IPS DF 4.7 (cell line): ENCODE measurements around the gene GAPDHS.

Experiments
- DNase-seq: peaks from one replicate; pipeline ENCODE4 v3.0.0-alpha.2; 2013; ENCODE audit warnings: low spot score; ENCODE audit errors: extremely low read depth

Gene GAPDHS

DNA sequence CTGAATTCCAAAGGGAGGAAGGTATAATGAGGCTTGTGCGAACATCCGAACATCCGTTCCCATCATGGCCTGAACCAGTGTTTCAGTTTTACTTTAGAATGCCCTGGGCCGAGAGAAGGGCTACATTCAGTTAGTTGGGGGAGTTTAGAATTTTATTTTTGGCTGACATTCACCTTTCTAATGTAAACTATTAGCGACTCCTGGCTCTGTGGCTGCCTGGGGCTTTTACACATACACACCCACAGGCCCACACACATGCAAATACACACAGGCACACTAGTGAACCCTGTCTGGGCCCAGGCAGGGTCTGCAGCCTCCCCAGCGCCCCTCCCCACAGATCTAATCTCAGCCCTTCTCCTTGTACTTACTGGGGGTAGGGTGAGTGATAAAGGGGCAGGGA is 6.1 kb downstream of the GAPDHS start:
- no peak for DNase-seq

DNA sequence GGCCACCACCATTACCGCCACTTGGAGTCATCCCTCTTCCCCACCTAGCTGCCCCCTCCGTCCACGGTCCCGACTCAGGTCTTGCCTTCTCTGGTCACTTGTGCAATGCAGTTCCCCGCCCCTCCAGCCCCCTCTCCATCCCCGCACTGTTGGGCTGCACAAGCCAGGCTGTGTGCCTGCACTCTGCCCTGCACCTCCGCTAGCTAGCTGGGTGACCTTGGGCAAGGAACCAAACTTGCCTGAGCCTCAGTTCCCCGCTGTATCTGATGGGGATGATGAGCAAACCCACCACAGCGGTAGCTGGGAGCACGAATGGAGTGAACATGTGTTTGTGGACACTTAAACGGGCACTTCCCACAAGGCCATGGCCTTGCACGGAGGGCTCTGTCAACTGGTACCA is 6.6 kb downstream of the GAPDHS start:
- no peak for DNase-seq

DNA sequence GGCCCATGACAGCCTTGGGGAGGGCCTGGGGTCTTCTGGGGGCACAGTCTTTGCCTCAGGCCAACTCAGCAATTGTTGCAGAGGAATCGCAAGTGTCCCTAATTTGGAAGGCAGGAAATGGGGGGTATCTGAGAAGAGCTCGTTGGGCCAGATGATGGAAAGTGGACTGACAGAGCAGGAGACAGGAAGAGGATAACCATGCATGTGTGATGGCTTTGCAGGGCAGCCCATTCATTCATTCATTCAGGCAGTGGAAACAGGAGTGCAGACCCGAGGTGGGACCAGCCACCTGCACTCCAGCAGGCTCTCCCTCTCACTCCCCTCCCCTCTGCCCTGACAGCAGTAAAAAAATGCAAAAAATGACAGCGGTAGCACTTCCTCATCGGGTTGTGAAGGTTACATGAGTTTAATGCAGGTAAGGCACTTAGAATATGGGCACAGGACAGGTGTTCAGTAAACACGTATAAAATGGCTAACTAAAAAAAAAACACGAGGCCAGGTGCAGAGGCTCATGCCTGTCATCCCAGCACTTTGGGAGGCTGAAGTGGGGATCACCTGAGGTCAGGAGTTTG is 7.2 kb downstream of the GAPDHS start:
- DNase-seq = no peak

DNA sequence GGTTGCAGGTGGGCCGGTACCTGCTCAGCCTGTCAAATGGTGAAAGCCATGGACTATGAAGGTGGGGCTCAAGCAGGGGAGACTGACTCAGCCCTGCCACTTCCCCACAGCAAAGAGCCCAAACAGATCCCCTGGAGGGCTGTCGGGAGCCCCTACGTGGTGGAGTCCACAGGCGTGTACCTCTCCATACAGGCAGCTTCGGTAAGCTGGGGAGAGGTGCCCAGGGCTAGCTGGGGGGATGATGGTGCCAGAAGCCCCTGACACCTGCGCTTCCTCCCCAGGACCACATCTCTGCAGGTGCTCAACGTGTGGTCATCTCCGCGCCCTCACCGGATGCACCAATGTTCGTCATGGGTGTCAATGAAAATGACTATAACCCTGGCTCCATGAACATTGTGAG is 9.0 kb downstream of the GAPDHS start:
- no peak for DNase-seq

DNA sequence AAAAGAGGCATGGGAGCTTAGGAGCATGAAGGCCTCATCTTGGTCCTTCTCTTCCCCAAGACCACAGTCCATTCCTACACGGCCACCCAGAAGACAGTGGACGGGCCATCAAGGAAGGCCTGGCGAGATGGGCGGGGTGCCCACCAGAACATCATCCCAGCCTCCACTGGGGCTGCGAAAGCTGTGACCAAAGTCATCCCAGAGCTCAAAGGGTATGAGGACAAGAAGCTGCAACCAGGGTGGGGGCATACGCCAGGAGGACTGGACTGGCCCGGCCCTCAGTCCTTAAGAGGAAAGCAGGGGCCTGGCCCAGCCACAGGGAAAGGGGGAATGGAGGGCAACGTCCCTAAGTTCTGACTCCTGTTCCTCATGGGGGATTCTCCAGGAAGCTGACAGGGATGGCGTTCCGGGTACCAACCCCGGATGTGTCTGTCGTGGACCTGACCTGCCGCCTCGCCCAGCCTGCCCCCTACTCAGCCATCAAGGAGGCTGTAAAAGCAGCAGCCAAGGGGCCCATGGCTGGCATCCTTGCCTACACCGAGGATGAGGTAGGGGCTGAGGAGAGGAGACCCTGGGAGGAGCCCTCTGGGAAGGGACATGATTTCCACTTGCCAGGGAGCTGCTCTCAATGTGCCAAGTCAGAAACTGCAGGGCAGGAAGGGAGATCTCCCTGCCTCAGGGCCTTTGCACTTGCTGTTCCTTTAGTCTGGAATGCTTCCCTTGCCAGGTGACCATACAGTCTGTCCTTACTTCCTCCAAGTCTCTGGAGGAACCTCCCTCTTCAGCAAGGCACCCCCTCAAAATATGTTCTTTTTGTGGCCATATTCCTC is 10.2 kb downstream of the GAPDHS start:
- no peak for DNase-seq

DNA sequence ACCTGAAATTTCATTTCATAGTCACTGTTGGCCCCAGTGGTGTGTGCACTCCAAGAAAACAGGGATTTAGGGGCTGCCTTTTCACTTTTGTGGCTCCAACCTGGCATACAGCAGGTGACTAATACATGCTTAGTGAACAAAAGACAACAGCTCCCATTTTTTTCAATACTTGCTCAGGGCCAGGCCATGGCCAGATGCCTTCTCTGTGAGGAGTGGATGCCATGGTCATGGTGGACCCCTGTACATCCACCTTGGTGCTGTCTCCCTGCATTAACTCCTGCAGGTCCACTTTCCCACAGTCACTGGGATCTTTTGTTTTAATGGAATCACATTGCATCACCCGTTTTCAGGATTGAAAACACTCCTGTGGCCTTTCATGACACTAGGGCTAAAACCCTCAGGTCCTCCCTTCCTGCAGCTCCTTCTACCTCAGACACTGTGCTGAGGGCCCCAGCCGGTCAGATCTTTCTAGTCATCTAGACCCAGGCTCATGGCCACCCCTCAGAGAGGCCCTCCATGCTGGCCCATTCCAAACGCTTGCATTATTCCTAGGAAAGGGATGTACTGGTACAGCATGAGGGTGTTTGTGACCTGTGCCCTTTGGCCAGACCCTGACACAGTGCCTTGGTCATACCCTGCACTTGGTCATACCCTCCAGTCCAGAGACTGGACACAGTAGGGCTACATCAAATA is 11.0 kb downstream of the GAPDHS start:
- no peak for DNase-seq

DNA sequence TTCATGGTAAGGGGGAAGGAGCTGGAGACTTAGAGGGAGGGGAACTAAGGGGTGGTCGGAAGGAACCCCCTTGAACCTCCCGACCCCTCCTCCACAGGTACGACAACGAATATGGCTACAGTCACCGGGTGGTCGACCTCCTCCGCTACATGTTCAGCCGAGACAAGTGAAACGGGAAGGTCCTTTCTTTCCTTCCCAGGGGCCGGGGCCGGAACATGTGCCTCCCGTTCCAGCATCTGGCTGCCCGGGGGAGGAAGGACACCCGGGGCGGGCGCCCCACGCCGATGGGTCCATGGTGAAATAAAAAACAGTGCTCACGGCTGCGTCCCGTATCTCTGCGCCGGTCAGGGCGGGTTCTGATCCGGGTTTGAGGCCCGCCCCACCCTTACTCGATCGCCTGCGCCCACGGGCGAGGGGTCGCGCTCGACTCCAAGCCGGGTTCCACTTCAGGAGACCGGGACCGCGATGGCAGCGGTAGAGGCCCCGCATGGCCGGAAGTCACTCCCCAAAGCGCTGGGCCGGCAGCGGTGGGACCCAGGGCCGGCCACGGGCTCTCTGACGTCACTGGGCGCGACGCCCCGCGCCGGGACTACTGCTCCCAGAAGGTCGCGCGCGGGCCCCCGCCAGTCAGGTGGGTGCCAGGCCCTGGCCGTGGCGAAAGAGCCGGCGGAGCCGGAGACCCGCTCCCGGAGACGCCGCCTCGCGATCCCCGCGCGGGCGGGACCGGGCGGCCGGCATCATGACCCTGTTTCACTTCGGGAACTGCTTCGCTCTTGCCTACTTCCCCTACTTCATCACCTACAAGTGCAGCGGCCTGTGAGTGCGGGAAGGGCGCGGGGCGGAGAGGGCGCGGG is 12.0 kb downstream of the GAPDHS start, which contains the start of gene TMEM147:
Gene TMEM147, plus strand, starts transcription at position 626 of the 854 bp plus-strand sequence. Its CDS starts 114 bp downstream, at position 740.
- DNase-seq = no peak

DNA sequence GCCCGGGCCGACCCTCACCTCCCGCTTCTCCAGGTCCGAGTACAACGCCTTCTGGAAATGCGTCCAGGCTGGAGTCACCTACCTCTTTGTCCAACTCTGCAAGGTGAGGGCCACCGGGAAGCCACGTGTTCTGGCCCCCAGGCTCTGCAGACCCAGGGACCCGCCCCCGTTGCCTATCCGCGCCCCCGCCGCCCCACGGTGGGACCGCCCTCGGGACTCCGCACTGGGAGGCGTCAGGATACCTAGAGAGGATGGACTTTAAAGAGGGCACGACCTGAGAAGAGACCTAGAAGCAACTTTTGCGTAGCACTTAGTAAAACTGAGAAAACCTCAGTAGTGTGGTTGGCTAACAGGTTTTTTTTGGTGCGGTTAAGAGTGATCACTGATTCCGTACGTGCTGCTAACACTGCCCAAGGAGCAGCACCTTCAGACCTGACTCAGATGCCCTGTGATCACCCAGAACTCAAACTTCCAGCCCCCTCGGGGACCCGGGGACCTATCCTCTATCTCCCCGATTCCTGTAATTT is 12.7 kb downstream of the GAPDHS start:
- DNase-seq = no peak

DNA sequence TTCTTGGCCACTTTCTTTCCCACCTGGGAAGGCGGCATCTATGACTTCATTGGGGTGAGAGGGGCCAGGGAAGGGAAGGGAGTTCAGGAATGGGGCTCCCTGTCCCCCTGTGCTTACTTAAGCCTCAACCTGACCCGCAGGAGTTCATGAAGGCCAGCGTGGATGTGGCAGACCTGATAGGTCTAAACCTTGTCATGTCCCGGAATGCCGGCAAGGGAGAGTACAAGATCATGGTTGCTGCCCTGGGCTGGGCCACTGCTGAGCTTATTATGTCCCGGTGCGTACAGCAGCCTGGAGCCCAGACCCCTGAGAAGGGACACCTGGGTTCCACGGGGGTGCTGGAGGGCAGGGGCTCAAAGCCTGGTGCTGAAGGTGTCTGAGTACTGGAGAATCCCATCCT is 13.3 kb downstream of the GAPDHS start:
- DNase-seq = no peak

DNA sequence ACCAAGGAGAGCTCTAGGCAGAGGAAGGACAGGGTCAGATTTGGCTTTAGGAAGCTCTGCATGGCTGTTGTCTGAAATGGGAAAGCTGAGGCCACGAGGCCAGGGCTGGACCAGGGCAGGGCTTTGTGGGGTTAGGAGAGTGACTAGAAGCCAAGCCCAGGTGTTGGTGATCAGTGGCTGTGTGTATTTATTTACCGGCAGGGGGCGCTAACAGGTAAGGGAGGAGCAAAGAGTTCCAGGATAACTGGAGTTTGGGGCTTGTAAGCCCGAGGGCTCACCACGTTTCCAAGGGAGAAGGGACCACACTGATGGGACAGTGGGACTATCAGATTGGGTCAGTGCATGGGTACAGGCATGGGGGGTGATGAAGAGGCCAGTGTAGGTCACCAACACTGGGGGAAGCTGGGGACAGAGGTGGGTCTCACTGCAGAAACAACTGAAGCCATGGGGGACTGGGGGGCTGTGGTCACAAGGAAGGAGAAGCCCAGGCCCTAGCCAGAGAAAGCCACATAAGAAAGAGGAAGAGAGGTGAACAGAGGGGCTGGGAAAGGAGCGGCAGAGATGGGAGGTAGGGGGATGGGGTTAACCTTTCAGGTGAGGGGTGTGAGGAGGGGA is 16.0 kb downstream of the GAPDHS start:
- DNase-seq = no peak

DNA sequence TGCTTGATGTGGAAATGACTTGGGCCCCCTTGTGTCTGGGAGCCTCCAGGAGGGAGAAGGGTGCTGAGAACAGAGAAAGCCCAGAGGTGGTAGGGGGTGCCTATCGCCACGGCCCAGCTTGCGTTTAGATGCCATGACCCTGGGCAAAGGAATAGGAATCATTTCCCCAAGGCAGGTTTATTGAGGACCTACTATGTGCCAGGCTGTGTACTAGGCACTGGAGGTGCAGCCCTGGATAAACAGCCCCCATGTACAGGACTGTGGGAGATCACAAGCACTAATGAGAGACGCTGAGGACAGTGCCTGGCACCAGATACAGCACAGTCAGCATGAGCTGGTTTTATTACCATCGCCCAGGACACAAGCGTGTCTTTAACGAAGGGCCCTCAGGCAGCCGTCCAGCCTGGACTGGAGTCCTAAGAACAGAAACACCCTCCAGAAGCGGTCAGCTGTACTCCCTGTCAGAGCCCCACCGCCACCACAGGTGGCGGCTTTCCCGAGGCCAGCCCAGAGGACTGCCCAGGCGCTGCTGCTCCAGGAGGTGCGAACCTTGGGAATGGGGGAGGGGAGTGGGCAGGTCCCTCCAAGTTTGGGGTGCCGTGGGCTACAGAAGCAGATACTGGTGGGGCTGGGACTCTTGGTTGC is 16.7 kb downstream of the GAPDHS start:
- DNase-seq = no peak

DNA sequence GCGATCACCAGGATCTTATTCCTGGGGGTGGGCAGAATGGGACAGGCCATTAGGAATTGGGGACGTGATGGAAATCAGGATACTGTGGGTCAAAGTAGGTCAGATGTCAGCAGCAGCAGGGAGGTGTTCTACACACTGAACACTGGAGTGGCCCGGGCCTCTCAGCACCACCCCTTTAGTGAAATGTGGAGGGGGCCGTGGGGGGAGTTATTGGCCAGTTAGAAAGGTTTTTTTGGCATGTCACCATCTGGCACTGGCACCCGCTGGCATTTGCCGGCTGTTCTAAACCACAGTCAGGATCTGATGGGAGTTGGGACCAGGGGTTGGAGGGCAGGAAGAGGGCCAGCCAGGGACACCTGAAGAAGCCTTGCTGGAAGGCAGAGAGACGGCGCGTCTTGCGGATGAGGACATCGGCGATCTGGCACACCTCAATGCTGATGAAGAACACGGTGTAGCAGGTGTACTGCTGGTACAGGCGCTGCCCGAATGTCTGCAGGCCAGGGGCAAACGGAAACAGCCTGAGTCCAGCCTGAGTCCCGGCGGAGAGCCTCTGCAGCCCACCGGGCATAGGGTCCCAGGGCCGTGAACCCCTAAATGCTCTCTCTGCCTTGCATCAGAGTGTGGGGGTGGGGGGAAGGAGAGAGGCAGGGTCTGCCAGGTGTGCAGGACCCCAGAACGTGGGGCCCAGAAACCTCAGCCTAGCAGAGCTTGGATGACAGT is 18.0 kb downstream of the GAPDHS start:
- no peak for DNase-seq

DNA sequence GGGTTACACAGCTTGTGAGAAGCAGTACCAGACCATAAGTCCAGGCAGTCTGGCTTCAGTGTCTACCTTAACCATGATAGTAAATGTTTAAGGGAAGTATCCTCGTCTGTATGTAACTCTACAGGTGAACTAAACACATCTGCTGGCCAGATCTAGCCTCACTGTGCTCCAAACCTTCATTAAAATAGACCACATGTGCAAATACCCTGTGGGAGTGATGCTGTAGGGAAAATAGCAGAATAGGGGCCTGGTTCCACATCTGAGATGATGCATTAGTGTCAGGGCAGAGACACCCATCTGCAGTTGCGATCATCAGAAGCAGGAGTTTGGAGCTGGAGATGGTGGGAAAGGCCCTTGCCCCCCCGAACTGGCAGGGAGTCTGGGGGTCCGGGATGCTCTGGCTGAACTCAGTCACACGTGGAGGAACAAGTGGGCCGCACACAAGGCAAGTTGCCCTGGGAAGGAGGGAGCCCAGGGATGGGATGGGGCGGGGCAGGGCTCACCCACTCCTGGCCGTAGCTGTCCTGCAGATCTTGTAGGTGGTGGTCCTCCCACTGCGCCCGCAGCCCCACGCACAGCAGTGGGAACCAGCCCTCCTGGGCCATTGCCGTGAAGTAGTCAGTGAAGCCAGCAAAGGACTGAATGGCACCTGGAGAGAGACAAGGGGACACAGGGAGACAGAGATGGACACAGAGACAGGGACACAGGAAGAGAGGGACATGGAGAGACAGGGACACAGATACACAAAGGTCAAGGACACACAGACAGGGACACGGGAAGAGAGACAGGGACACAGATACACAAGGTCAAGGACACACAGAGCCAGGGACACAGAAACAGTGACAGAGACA is 19.5 kb downstream of the GAPDHS start:
- DNase-seq = no peak

DNA sequence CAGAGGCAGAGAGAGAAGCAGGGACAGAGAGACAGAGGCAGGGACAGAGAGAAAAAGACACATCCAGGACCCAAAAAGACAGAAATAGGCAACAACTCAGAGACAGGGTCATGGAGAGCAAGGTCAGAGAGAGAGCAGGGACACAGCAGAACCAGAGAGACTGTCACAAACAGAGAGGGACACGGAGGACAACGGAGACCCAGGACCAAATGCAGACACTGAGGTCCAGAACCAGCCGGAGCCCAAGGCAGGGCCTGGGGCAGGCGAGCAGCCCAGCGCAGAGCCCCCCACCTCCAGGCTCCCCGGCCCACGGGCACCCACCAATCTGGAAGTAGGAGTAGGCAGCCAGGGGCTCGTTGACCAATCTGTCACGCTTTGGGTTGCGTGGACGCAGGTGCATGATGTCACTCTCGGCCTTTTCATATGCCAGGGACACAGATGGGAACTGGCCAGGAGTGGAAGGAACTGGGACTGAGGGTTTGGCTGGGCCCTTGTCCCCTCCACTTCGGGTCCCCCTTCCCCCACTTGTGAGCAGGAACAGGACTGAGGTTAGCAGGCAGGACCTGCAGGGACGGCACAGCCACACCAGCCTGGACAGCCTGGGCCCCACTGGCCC is 20.2 kb downstream of the GAPDHS start:
- no peak for DNase-seq

DNA sequence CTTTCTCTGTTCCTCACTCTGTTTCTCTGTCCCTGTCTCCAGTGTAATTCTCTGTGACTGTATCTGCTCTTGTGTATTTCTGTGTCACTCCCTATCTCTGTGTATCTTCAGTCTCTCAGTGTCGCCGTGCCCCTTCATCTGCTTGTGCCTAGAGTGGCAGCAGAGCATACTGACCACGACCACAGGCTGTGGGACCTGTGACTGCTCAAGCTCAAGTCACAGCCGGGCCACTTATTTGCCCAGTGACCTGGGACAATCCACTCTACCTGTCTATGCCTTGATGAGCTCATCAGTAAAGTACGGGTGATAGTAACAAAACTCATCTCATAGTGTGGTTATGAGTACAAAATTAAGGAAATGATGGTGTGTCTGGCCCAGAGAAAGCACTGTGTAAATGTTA is 20.8 kb downstream of the GAPDHS start:
- DNase-seq = no peak

DNA sequence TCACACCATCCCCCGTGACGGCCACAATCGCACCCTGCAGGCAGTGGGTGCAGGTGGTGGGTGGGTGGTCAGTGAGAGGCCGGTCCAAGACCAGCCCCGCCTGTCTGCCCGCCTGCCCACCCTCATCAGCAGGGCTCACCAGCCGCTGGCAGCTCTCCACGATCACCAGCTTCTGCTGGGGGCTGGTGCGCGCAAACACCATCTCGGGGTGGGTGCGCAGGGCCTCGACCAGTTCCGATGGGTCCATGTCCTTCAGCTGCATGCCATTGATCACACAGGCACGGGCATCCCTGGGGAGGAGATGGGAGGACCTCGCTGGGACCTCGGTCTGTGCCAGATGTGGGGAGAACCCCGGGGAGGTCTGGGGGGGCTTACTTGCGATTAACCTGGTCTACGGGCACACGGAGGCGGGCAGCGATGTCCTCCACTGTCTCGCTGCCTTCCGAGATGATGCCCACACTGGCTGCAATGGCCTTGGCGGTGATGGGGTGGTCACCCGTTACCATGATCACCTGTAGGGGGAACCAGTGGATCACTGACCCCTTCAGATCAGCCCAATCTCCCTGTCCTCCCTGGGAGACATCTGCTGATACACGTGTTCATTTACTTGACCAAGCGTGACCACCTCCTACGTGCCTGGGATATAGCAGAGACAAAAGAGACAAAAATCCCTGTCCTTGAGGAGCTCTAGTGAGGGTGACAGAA is 22.2 kb downstream of the GAPDHS start:
- DNase-seq = no peak

DNA sequence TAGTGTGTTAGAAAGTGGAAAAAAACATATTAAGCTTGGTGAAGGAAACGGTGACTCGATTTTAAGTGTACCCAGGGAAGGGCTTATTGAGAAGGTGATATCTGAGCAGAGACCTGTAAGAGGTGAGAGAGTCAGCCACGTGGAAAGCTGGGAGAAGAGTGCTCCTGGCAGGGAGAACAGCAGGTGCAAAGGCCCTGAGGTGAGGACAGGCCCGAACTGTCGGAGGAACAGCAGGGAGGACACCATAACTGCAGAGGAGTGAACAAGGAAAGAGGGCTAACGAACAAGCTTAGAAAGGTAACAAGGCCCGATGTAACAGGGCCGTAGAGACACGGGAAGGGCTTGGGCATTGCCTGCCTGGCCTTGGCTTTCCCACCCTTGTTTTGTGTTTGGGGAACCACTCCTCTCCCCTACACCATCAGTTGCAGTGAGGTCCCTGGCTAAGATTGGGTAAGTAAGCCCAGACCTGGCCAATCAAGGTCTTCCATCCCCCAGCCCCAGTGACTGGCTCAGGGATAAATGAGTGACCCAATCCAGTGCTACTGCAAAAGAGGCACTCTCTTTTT is 22.9 kb downstream of the GAPDHS start:
- DNase-seq = no peak
